Keratinocyte (primary cell): ENCODE results near the gene ATP13A3. TPM values are rescaled to one million over a fixed set of nuclear protein-coding genes. Genes with fewer than 3 reads are reported as not detected.

Experiments used
- DNase-seq: peaks from one replicate; pipeline ENCODE4 v3.0.0-alpha.2; 2011; ENCODE audit warnings: low read depth, missing footprints, low spot score
- FAIRE-seq: peaks from 2 replicates; lab custom pipeline; 2011; peaks lifted over from hg19 to GRCh38; lab: Jason Lieb, UNC
- H2AFZ ChIP-seq: 2 replicates; pipeline ENCODE4 v1.6.0; 2012; ENCODE audit warnings: low read length, control low read depth, inconsistent platforms; ENCODE audit not compliant: control insufficient read depth
- H3K27ac ChIP-seq: 2 replicates; pipeline ENCODE4 v1.5.1; 2011; ENCODE audit warnings: low read length; ENCODE audit not compliant: control insufficient read depth, insufficient read depth
- H3K27me3 ChIP-seq: 3 replicates; pipeline ENCODE4 v1.6.0; 2011; ENCODE audit warnings: low read length; ENCODE audit not compliant: control insufficient read depth, insufficient read depth; ENCODE audit errors: extremely low read depth
- H3K36me3 ChIP-seq, 2 experiments: 2 replicates in 1 of 2; 3 replicates in 1 of 2; pipeline ENCODE4 v1.5.1; 2011; ENCODE audit warnings: low read length in 2 of 2, mild to moderate bottlenecking in 1 of 2; ENCODE audit not compliant: control insufficient read depth in 2 of 2, insufficient read depth in 2 of 2; ENCODE audit errors: extremely low read depth in 1 of 2
- H3K4me1 ChIP-seq: 3 replicates; pipeline ENCODE4 v1.5.1; 2011; ENCODE audit warnings: low read length; ENCODE audit not compliant: control insufficient read depth, insufficient read depth; ENCODE audit errors: extremely low read depth
- H3K4me2 ChIP-seq: 3 replicates; pipeline ENCODE4 v1.6.0; 2011; ENCODE audit warnings: low read depth, low read length; ENCODE audit not compliant: control insufficient read depth, insufficient read depth; ENCODE audit errors: extremely low read depth
- H3K4me3 ChIP-seq, 3 experiments: fragments of 200-600 bp in 1 of 3; sonication (generic) in 1 of 3; 2 replicates in 2 of 3; 3 replicates in 1 of 3; pipeline ENCODE4 v1.5.1; 2011 to 2016; ENCODE audit warnings: low read length in 3 of 3, mild to moderate bottlenecking in 3 of 3, control low read depth in 2 of 3, inconsistent platforms in 1 of 3, low read depth in 1 of 3, mixed read lengths in 1 of 3, mixed run types in 1 of 3, moderate library complexity in 1 of 3; ENCODE audit not compliant: control insufficient read depth in 2 of 3, insufficient read depth in 2 of 3; ENCODE audit errors: extremely low read depth in 1 of 3
- H3K79me2 ChIP-seq: 2 replicates; pipeline ENCODE4 v1.6.0; 2012; ENCODE audit warnings: low read length; ENCODE audit not compliant: control insufficient read depth, insufficient read depth
- H3K9ac ChIP-seq: 3 replicates; pipeline ENCODE4 v1.6.0; 2011; ENCODE audit warnings: low read length; ENCODE audit not compliant: control insufficient read depth, insufficient read depth; ENCODE audit errors: extremely low read depth
- H3K9me1 ChIP-seq: 3 replicates; pipeline ENCODE4 v1.6.0; 2011; ENCODE audit warnings: low read length; ENCODE audit not compliant: control insufficient read depth, insufficient read depth; ENCODE audit errors: extremely low read depth
- H3K9me3 ChIP-seq: 2 replicates; pipeline ENCODE4 v1.5.1; 2012; ENCODE audit warnings: low read depth, low read length; ENCODE audit not compliant: control insufficient read depth
- H4K20me1 ChIP-seq: 3 replicates; pipeline ENCODE4 v1.6.0; 2011; ENCODE audit warnings: low read length; ENCODE audit not compliant: control insufficient read depth, insufficient read depth; ENCODE audit errors: extremely low read depth
- CTCF ChIP-seq, 3 experiments: IDR thresholded peaks in 1 of 3; conservative IDR thresholded peaks in 1 of 3; optimal IDR thresholded peaks in 1 of 3; 2 replicates in 2 of 3; 3 replicates in 1 of 3; pipeline versions ENCODE3 to v1.5.1; 2011; ENCODE audit warnings: low read length in 3 of 3, mild to moderate bottlenecking in 3 of 3, moderate library complexity in 2 of 3, control low read depth in 1 of 3, inconsistent platforms in 1 of 3; ENCODE audit not compliant: insufficient read depth in 2 of 3; ENCODE audit errors: extremely low read depth in 1 of 3
- EZH2 ChIP-seq: IDR thresholded peaks from one replicate; pipeline ENCODE4 v1.6.1; 2012; ENCODE audit warnings: inconsistent platforms, mild to moderate bottlenecking, low read length, moderate library complexity
- dilution Hi-C: fragments of 300-500 bp; cut with MboI; formaldehyde crosslinking; loops from one replicate; pipeline ENCODE4 v1.7.0; 2020; ENCODE audit warnings: low sequenced_read_pairs; ENCODE audit not compliant: extremely low pct_ligation_motif_present
- polyA plus RNA-seq, 5 experiments: library from polyadenylated mRNA; depleted of rRNA in 3 of 5; stranded (reverse) in 3 of 5; stranded (forward) in 1 of 5; unstranded in 1 of 5; fragments of >200 nt; gene quantifications; 1 replicate in 1 of 5; 2 replicates in 3 of 5; 3 replicates in 1 of 5; pipeline versions ENCODE4 v1.2.1 to v1.2.3, GENCODE V29; 2011 to 2012; ENCODE audit warnings: missing spikeins in 2 of 5, low read depth in 1 of 5, low replicate concordance in 1 of 5

ATP13A3 gene
- polyA plus RNA-seq, 1 donor (not counting 4 experiments of a cell fraction or from before 2014, with no cell fraction given), result 103 TPM

- no peak overlapping the region for H2AFZ ChIP-seq
- H3K79me2 ChIP-seq, result no peaks in the 10 kb centered on the region
- no peaks in the 10 kb centered on the region for H3K27me3 ChIP-seq
- FAIRE-seq (no peak), DNase-seq (no peak)
- H4K20me1 ChIP-seq, result no peaks in the 10 kb centered on the region
- H3K9me1 ChIP-seq, result no peaks in the 10 kb centered on the region
- H3K4me1 ChIP-seq, result no peaks in the 10 kb centered on the region
- no peak overlapping the region for H3K27ac ChIP-seq
- H3K4me2 ChIP-seq, result no peak overlapping the region
- no peak overlapping the region for H3K4me3 ChIP-seq
- dilution Hi-C loops, result no loop called here
- TF ChIP-seq EZH2 (no peak), CTCF (optimal IDR thresholded peaks at IDR 0.05 in 1 of 3, IDR thresholded peaks at IDR 0.05 in 1 of 3, conservative IDR thresholded peaks at IDR 0.05 in 1 of 3; ENCODE audit: extremely low read depth in 1 of 3, insufficient read depth in 2 of 3, low read length in 3 of 3) (no peak)
- peaks cover 14 to 31% of the 10 kb centered on the region in 2 experiments for H3K36me3 ChIP-seq
- no peaks in the 10 kb centered on the region for H3K9me3 ChIP-seq
- no peak overlapping the region for H3K9ac ChIP-seq
These were observed 42.9 kb downstream of the ATP13A3 start for GRCh38 chr3:194443901-194444300.

GRCh38 chr3:194440756-194441155, 46.0 kb downstream of the ATP13A3 start:
- DNase-seq, result no peak
- Histone ChIP-seq H3K79me2 (no peaks in the 10 kb centered on the region), H3K9me3 (no peaks in the 10 kb centered on the region), H3K27me3 (no peaks in the 10 kb centered on the region), H4K20me1 (no peaks in the 10 kb centered on the region), H3K4me2 (no peak overlapping the region), H3K4me3 (no peak overlapping the region), H3K9ac (no peak overlapping the region), H3K27ac (no peak overlapping the region), H3K9me1 (no peaks in the 10 kb centered on the region), H2AFZ (no peak overlapping the region), H3K4me1 (no peaks in the 10 kb centered on the region), H3K36me3 (peaks cover 16 to 27% of the 10 kb centered on the region in 2 experiments)
- FAIRE-seq, result no peak
- dilution Hi-C loops, result no loop called here
- TF ChIP-seq CTCF (optimal IDR thresholded peaks at IDR 0.05 in 1 of 3, IDR thresholded peaks at IDR 0.05 in 1 of 3, conservative IDR thresholded peaks at IDR 0.05 in 1 of 3; ENCODE audit: extremely low read depth in 1 of 3, insufficient read depth in 2 of 3, low read length in 3 of 3) (no peak), EZH2 (no peak)
